Osteocyte (in vitro differentiated cells): Measurements from ENCODE around the gene ITPR2. TPM values are rescaled to one million over a fixed set of nuclear protein-coding genes. Genes with fewer than 3 reads are reported as not detected.

ENCODE experiments used
- DNase-seq: peaks from one replicate; pipeline ENCODE4 v3.0.0; 2021; ENCODE audit warnings: mixed read lengths; ENCODE audit not compliant: unreplicated experiment; ENCODE audit errors: extremely low spot score
- H3K27ac Mint-ChIP-seq: one replicate; pipeline ENCODE4 v1.8.0; 2021; ENCODE audit warnings: mild to moderate bottlenecking, mixed read lengths; ENCODE audit not compliant: unreplicated experiment
- H3K27me3 Mint-ChIP-seq: one replicate; pipeline ENCODE4 v1.8.0; 2021; ENCODE audit warnings: mixed read lengths; ENCODE audit not compliant: unreplicated experiment
- H3K36me3 Mint-ChIP-seq: one replicate; pipeline ENCODE4 v1.8.0; 2021; ENCODE audit warnings: mixed read lengths; ENCODE audit not compliant: unreplicated experiment
- H3K4me1 Mint-ChIP-seq: one replicate; pipeline ENCODE4 v1.8.0; 2021; ENCODE audit warnings: mixed read lengths; ENCODE audit not compliant: unreplicated experiment
- H3K4me3 Mint-ChIP-seq: one replicate; pipeline ENCODE4 v1.8.0; 2021; ENCODE audit warnings: mild to moderate bottlenecking, moderate library complexity, mixed read lengths; ENCODE audit not compliant: unreplicated experiment
- H3K9me3 Mint-ChIP-seq: one replicate; pipeline ENCODE4 v1.8.0; 2021; ENCODE audit warnings: mixed read lengths; ENCODE audit not compliant: unreplicated experiment
- total RNA-seq: library from RNA; stranded (reverse); gene quantifications from 2 replicates; pipeline ENCODE4 v1.2.1, GENCODE V29; 2021
- TF ChIP-seq, protein P1 (sequence below): fragments of 200-600 bp; sonication (generic); IDR thresholded peaks from 2 replicates; pipeline ENCODE4 v1.5.0; 2021; ENCODE audit warnings: antibody characterized with exemption, mild to moderate bottlenecking, moderate library complexity

The ITPR2 gene
- total RNA-seq, 1 donor from 2014 or later, result 22.1 TPM

DNA sequence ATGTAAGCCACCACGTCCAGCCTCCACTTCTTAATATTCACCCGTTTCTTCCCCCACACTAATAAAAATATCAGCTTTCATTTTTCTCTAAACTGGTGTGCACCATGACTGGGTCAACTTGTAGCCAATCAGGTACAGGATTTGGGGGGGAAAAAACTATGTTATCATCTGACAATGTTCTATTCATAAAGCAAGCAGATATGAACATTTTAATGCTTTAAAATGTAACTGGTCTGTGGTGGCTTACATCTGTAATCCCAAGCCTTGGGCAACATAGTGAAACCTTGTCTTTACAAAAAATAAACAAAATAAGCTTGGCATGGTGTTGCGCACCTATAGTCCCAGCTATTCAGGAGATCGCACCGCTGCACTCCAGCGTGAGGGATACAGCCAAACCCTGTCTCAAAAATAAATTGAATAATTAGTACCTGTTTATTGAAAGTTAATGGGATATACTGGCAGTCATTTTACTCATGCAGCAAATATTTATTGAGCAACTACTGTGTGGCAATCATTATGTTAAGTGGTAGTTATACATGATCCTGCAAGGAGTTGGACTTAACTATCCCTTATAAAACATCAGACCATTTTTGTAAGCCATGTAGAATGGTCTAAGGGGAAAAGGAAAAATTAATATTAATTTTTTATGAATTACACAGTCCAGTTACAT, 15.3 kb upstream of the ITPR2 start:
- Mint-ChIP-seq H3K27me3 (peaks cover 20% of the 10 kb centered on the region), H3K36me3 (no peaks in the 10 kb centered on the region), H3K4me1 (peaks cover 2% of the 10 kb centered on the region), H3K9me3 (no peaks in the 10 kb centered on the region), H3K27ac (no peak overlapping the region), H3K4me3 (no peak overlapping the region)
- DNase-seq, result no peak
- TF ChIP-seq, protein P1, sequence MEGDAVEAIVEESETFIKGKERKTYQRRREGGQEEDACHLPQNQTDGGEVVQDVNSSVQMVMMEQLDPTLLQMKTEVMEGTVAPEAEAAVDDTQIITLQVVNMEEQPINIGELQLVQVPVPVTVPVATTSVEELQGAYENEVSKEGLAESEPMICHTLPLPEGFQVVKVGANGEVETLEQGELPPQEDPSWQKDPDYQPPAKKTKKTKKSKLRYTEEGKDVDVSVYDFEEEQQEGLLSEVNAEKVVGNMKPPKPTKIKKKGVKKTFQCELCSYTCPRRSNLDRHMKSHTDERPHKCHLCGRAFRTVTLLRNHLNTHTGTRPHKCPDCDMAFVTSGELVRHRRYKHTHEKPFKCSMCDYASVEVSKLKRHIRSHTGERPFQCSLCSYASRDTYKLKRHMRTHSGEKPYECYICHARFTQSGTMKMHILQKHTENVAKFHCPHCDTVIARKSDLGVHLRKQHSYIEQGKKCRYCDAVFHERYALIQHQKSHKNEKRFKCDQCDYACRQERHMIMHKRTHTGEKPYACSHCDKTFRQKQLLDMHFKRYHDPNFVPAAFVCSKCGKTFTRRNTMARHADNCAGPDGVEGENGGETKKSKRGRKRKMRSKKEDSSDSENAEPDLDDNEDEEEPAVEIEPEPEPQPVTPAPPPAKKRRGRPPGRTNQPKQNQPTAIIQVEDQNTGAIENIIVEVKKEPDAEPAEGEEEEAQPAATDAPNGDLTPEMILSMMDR, result no peak

DNA sequence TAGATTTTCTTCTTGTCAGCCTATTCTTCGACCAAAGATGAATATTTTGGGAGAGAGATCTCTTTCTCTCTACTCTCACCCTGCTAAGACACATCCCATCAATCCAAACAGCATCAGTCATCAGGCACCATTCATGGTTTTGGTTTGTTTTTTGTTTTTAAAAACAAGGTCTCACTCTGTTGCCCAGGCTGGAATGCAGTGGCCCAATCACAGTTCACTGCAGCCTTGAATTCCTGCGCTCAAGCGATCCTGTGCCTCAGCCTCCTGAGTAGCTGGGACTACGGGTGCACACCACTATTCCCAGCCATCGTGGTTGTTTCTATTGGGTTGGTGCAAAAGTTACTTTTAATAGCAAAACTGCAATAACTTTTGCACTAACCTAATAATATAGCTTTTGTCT, 14.4 kb upstream of the ITPR2 start:
- H3K9me3 Mint-ChIP-seq, result no peaks in the 10 kb centered on the region
- H3K36me3 Mint-ChIP-seq, result no peaks in the 10 kb centered on the region
- TF ChIP-seq, protein P1, result no peak
- no peak overlapping the region for H3K4me3 Mint-ChIP-seq
- peaks cover 2% of the 10 kb centered on the region for H3K4me1 Mint-ChIP-seq
- no peak overlapping the region for H3K27ac Mint-ChIP-seq
- H3K27me3 Mint-ChIP-seq, result peaks cover 17% of the 10 kb centered on the region
- DNase-seq, result no peak

DNA sequence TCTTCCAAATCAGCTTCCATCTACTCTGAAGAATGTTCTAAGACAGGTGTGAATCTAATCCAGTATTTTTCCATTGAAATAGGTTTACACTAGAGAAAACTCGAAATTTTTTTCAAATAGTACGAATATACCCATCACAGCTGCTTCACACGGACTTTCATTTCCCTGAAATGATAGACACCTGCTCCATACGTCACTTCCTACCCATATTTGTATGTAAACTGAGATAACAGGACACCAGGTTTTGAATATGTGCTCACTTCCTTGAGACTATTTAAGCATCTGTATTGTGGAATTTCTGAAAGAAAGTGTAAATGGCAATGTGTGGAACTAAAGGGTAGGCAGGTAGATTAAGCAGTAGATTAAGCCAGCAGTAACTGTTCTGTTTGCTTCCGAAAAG, 13.4 kb upstream of the ITPR2 start:
- no peaks in the 10 kb centered on the region for H3K36me3 Mint-ChIP-seq
- H3K4me1 Mint-ChIP-seq, result peaks cover 2% of the 10 kb centered on the region
- no peak overlapping the region for H3K4me3 Mint-ChIP-seq
- H3K27ac Mint-ChIP-seq, result no peak overlapping the region
- no peak for DNase-seq
- peaks cover 17% of the 10 kb centered on the region for H3K27me3 Mint-ChIP-seq
- TF ChIP-seq, protein P1, result no peak
- no peaks in the 10 kb centered on the region for H3K9me3 Mint-ChIP-seq

DNA sequence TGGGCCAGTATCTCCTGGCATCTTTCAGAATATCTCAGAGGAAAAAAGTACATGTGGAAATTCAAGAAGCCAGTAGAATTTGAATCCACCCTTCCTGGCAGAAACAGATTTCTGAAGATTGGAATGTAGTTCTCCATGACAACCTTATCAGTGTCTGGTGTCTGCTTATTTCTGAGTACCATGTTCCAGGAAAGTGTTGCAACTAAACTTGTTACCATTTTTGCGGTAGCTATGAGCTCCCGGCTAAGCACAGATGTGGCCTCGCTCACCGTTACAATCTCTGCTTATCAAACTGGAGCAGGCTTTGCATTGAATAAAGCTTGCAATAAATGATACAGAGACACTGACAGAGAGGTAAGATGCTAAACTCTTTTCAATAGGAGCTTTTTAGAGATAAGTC, 13.0 kb upstream of the ITPR2 start:
- no peaks in the 10 kb centered on the region for H3K9me3 Mint-ChIP-seq
- peaks cover 2% of the 10 kb centered on the region for H3K4me1 Mint-ChIP-seq
- no peak for DNase-seq
- no peak overlapping the region for H3K4me3 Mint-ChIP-seq
- TF ChIP-seq, protein P1, result no peak
- H3K27me3 Mint-ChIP-seq, result peaks cover 16% of the 10 kb centered on the region
- no peak overlapping the region for H3K27ac Mint-ChIP-seq
- no peaks in the 10 kb centered on the region for H3K36me3 Mint-ChIP-seq

DNA sequence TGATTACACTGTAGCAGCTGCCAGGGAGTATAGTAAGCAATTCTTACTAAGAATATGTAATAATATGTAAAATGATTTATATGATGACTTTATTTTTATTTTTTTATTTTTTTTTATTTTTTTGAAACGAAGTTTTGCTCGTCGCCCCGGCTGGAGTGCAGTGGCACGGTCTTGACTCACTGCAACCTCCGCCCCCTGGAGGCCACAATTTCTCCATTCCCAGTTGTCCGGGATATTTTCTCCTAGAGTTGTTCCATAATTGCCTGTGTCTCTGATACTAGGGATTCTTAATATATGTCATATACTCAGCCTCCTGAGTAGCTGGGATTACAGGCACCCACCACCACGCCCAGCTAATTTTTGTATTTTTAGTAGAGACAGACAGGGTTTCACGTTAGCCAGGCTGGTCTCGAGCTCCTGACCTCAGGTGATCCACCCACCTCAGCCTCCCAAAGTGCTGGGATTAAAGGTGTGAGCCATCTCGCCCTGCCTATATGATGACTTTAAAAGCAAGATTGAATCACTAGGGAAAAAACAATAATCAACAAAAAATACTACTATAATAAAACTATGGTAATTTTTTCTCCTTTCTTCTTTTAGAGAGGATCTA, 12.2 kb upstream of the ITPR2 start:
- no peaks in the 10 kb centered on the region for H3K9me3 Mint-ChIP-seq
- H3K27me3 Mint-ChIP-seq, result peaks cover 8% of the 10 kb centered on the region
- DNase-seq, result no peak
- TF ChIP-seq, protein P1, result peak; percentile 81
- no peak overlapping the region for H3K4me3 Mint-ChIP-seq
- no peak overlapping the region for H3K27ac Mint-ChIP-seq
- peaks cover 2% of the 10 kb centered on the region for H3K4me1 Mint-ChIP-seq
- no peaks in the 10 kb centered on the region for H3K36me3 Mint-ChIP-seq
